MV-4-11 (cell line): Measurements from ENCODE around the gene FOLR3.
"Not testable (repeated sequence)": the region's sequence is repeated elsewhere in the genome, so short reads cannot be mapped to it uniquely, and the experiment has no call there.

Experiments used
- DNase-seq: peaks from one replicate; lab custom pipeline; 2025; lab: John Stamatoyannopoulos, UW

FOLR3 gene

GRCh38 chr11:72162891-72163492, 27.5 kb downstream of the FOLR3 start:
- no peak for DNase-seq

- not testable (repeated sequence) for DNase-seq
These were observed 28.7 kb downstream of the FOLR3 start for GRCh38 chr11:72164187-72164586.

GRCh38 chr11:72169046-72169555, 33.6 kb downstream of the FOLR3 start:
- not testable (repeated sequence) for DNase-seq

- not testable (repeated sequence) for DNase-seq
These were observed 34.2 kb downstream of the FOLR3 start for GRCh38 chr11:72169754-72170153.

- not testable (repeated sequence) for DNase-seq
These were observed 36.5 kb downstream of the FOLR3 start for GRCh38 chr11:72172043-72172442.

GRCh38 chr11:72173291-72173690, 37.8 kb downstream of the FOLR3 start:
- DNase-seq: no peak

- DNase-seq: no peak
These were observed 39.0 kb downstream of the FOLR3 start for GRCh38 chr11:72174302-72175070.

GRCh38 chr11:72177656-72178055, 42.1 kb downstream of the FOLR3 start:
- no peak for DNase-seq

GRCh38 chr11:72179049-72179803, 43.7 kb downstream of the FOLR3 start:
- DNase-seq: no peak

- no peak for DNase-seq
These were observed 44.4 kb downstream of the FOLR3 start for GRCh38 chr11:72179804-72180396.

GRCh38 chr11:72180892-72181552, 45.5 kb downstream of the FOLR3 start:
- DNase-seq: not testable (repeated sequence)

- not testable (repeated sequence) for DNase-seq
These were observed 46.0 kb downstream of the FOLR3 start for GRCh38 chr11:72181553-72181958.

GRCh38 chr11:72188267-72188666, 52.7 kb downstream of the FOLR3 start:
- DNase-seq: no peak
